Measurements from ENCODE around the gene CAD. TPM values are rescaled to one million over a fixed set of nuclear protein-coding genes. Genes with fewer than 3 reads are reported as not detected.

Gene CAD
- total and polyA plus RNA-seq, 9 of the 15 experiments (the other 6 are each of a cell fraction or from before 2014, with no cell fraction given), result 7.5 to 126 (median 33.7) TPM

DNA sequence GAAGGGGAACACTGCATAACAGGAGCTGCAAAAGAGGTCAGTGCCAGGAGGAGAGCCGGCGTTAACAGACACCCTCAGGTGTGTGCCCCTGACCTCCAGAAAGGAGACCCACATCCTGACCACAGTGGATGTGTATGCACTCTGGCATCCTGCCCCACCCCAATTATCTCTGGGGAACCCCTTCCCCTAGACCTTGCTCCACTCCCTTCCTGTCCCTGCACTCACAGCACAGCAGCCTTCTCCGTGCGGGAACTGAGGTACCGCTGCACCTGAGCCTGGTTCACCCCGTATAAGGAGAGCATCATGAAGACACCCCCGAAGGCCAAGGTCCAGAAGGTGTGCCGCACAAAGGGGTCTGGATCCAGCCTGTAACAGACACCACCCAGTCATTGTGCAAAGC, 12.6 kb upstream of the CAD start:
- FAIRE-seq, result no peak
- no peak for DNase-seq (ENCODE audit: extremely low read depth in 1 of 4, low spot score in 3 of 4)
- intact Hi-C loops (cut with micrococcal nuclease), result no loop called here
- TF ChIP-seq ERF (CRISPR knock-in tag; IDR thresholded peaks at IDR 0.05) (no peak), ESRRB (CRISPR knock-in tag; IDR thresholded peaks at IDR 0.05; ENCODE audit: borderline replicate concordance) (no peak), RBM34 (IDR thresholded peaks at IDR 0.05; ENCODE audit: borderline replicate concordance, insufficient read depth, low read length) (no peak), NCOA2 (IDR thresholded peaks at IDR 0.05; ENCODE audit: partially characterized antibody in 2 of 2) (no peak), XRCC3 (IDR thresholded peaks at IDR 0.05) (no peak), ZNF551 (CRISPR knock-in tag; IDR thresholded peaks at IDR 0.05) (no peak), CREBBP (IDR thresholded peaks at IDR 0.05; ENCODE audit: low read depth, low read length) (no peak), ZNF143 (CRISPR knock-in tag; IDR thresholded peaks at IDR 0.05) (no peak), ZNF407 (IDR thresholded peaks at IDR 0.05; ENCODE audit: low read depth) (no peak), ZNF507 (tag; conservative IDR thresholded peaks at IDR 0.05) (no peak), HNRNPK (IDR thresholded peaks at IDR 0.05; ENCODE audit: low read depth, low read length, poor library complexity, severe bottlenecking) (no peak), NR2C2 (CRISPR knock-in tag; IDR thresholded peaks at IDR 0.05) (no peak), NR2C2 (tag; IDR thresholded peaks at IDR 0.05) (no peak), SNRNP70 (optimal IDR thresholded peaks at IDR 0.05; ENCODE audit: low read depth, low read length) (no peak), SRSF1 (IDR thresholded peaks at IDR 0.05; ENCODE audit: low read depth, low read length) (no peak)
- TF ChIP-seq, protein P1, sequence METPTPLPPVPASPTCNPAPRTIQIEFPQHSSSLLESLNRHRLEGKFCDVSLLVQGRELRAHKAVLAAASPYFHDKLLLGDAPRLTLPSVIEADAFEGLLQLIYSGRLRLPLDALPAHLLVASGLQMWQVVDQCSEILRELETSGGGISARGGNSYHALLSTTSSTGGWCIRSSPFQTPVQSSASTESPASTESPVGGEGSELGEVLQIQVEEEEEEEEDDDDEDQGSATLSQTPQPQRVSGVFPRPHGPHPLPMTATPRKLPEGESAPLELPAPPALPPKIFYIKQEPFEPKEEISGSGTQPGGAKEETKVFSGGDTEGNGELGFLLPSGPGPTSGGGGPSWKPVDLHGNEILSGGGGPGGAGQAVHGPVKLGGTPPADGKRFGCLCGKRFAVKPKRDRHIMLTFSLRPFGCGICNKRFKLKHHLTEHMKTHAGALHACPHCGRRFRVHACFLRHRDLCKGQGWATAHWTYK (CRISPR knock-in tag; IDR thresholded peaks at IDR 0.05), result no peak

More for the DNA sequence above, 12.6 kb upstream of the CAD start:
- Histone ChIP-seq H3K4me1 (replicated peaks in 1 of 2; ENCODE audit: control insufficient read depth in 2 of 2, insufficient read depth in 2 of 2, low read length in 2 of 2) (peaks cover 4 to 11% of the 10 kb centered on the region in 2 experiments; a peak in 4 of 5 replicates), H3K9ac (ENCODE audit: insufficient read depth in 1 of 2, low read depth in 2 of 2, low read length in 2 of 2) (no peak overlapping the region), H3K4me3 (no peak overlapping the region), H3K79me2 (ENCODE audit: control insufficient read depth, insufficient read depth, low read length) (peaks cover 10% of the 10 kb centered on the region; the same call in 1 of the 3 replicates), H3K9me1 (ENCODE audit: control insufficient read depth, insufficient read depth, low read length) (no peaks in the 10 kb centered on the region), H3K4me2 (ENCODE audit: insufficient read depth, low read length) (no peak overlapping the region), H3K27me3 (ENCODE audit: control insufficient read depth in 2 of 2, insufficient read depth in 2 of 2, low read length in 2 of 2) (no peaks in the 10 kb centered on the region), H3K9me3 (replicated peaks; ENCODE audit: control insufficient read depth, insufficient read depth, low read depth, low read length) (no peaks in the 10 kb centered on the region), H4K20me1 (replicated peaks; ENCODE audit: control insufficient read depth, insufficient read depth, low read length) (no peaks in the 10 kb centered on the region), H3K36me3 (ENCODE audit: control insufficient read depth, insufficient read depth, low read length) (peaks cover 95% of the 10 kb centered on the region), H2AFZ (ENCODE audit: low read depth, low read length) (no peak overlapping the region), H3K27ac (ENCODE audit: extremely low read depth, low read depth, low read length) (no peak overlapping the region)
- ChIA-PET POLR2A (no interaction called here), CTCF (ENCODE audit: low intra/inter-chr PET ratio) (no interaction called here)
- no TSS peak for BruUV-seq (replicated peaks)
- in situ Hi-C loops (cut with MboI), result no loop called here
- no peak for ATAC-seq
- 96% methylated on average over 8 of the region's 8 CpGs for WGBS (ENCODE audit: insufficient coverage, low coverage, missing lambda C conversion rate)
